HG03159 (cell line): ENCODE data around the gene RP2.

Experiments
- ATAC-seq: cut with Tn5 transposase; IDR thresholded peaks from one replicate; pipeline ENCODE4 v1.9.1; 2021; ENCODE audit warnings: mild to moderate bottlenecking, moderate library complexity; ENCODE audit not compliant: unreplicated experiment

RP2 gene

DNA sequence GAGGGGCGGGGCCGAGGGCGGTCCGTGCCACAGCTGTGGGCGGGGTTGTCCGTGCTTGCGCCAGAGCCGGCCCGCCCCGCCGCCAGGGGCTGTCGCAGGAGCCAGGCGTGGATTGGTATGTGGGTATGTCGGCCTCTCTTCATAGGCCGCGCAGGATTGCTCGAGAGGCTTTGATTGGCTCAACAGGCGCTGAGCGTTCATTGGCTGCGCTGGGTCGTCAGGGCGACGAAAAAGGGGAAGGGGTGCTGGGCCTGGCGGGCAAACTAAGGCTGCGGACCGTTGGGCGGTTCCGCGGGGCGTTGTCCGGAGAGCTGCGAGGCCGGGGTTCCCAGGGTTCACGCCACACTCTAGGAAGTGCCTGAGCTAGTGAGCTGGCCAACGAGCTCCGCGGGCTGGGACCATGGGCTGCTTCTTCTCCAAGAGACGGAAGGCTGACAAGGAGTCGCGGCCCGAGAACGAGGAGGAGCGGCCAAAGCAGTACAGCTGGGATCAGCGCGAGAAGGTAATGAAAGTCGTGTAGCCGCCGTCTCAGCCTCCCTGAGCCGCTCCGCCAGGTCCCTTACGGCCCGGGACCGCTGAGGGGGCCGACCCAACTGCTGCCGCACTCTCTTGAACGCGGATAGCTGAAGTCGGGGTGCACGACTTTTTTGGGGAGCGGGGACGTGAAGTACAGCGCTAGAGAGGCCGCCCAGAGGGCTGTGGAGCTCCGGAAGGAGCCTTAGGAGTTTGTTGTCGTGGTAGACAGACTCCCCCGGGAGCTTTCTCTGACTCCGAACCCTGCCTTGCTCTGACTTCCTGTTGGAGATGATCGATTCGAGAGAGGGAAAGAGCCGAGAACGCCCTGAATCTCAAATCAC, at the start of gene RP2:
Gene RP2, plus strand, starts transcription at position 343 of the 857 bp plus-strand sequence. Its CDS starts 58 bp downstream, at position 401.
- ATAC-seq = peak; percentile 91

DNA sequence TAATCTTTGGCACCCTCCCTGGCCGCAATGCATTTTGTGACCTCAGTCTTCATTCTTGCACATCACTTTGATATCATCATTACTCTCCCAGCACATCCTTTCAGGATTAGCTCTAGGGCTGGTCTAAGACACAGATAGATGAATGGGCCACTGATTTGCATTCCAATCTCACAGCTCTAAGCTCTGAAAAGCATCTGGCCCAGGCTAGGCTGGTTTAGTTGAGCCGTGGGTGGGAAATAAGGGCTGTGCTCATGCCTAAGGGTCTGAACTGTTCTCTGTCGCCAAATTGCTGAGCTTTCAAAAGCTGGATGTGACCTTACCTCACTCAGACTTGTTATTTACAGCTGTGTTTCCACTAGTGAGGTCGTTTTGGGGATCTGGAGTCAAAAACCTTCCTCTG, 47.9 kb upstream of the RP2 start:
- no peak for ATAC-seq

GRCh38 chrX:46791927-46792809, 44.7 kb upstream of the RP2 start:
- ATAC-seq = peak; percentile 69

GRCh38 chrX:46792810-46793188, 44.0 kb upstream of the RP2 start:
- no peak for ATAC-seq

DNA sequence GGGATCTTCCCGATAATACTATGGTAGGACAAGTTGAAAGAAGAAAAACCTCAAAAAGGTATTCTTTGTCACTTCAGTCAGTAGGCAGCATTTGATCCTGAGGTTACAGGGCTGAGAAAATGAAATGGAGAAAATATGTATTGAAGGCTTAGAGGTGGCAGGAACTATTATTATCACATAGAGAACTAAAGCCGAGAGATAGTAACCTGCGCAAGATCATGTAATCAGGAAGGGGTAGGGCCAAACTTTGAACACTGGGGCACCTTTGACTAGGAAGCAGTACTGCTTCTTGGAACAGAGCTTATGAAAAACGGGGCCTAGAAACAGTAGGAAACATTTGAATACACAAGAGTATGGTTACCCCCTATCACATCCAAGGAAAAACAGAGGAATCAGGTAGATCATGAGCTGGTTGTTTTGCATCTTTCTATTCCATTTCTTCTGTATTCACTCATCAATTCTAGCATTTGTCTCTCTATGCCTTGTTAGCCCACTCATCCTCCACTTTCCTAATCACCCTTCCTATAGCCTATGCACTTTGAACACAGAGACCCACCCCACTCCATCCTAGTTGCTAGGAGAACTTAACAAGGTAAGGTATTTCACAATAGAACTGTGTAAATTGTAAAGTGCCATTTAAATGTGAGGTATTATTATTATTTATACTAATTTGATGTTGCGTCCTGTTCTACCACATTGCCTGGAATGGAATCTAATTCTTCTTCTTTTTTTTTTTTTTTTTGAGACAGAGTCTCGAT, 43.3 kb upstream of the RP2 start:
- no peak for ATAC-seq

GRCh38 chrX:46796574-46797191, 40.2 kb upstream of the RP2 start:
- ATAC-seq = peak; percentile 44

GRCh38 chrX:46803140-46803539, 33.7 kb upstream of the RP2 start:
- no peak for ATAC-seq

DNA sequence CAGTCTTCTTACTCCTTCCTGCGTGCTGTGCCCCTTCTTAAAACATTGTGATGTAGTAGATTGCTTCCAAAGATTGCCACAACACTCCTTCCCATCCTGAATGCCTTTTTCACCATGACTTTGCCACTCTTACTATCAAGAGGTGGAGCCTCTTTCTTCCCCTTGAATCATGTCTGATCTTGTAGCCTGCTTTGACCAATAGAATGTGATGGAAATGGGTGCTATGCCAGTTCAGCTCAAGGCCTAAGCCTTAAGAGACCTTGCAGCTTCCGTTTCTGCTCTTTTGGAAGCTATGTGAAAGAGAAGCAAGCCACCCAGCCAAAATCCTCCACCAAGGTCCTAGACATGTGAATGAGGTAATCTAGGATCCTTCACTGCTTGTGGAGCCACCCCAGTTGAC, 31.6 kb upstream of the RP2 start:
- ATAC-seq = no peak

- ATAC-seq = no peak
These were observed 25.7 kb upstream of the RP2 start for GRCh38 chrX:46811121-46811520.

DNA sequence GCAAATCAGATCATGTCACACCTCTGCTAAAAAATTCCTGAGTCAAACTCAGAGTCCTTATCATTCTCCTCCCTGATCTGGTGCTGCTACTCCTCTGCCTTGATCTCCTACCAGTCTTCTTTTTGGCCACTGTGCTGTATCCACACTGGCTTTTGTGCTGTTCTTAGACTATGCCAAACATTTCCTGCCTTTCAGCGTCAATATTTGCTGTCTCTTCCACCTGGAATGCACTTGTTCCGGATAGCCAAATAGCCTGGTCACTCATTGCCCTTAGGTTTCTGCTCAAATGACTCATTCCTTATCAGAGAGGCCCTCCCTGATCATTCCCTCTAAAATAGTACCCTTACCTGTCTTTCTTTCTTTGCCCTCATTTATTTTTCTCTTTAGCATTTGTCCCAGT, 24.4 kb upstream of the RP2 start:
- ATAC-seq = no peak

DNA sequence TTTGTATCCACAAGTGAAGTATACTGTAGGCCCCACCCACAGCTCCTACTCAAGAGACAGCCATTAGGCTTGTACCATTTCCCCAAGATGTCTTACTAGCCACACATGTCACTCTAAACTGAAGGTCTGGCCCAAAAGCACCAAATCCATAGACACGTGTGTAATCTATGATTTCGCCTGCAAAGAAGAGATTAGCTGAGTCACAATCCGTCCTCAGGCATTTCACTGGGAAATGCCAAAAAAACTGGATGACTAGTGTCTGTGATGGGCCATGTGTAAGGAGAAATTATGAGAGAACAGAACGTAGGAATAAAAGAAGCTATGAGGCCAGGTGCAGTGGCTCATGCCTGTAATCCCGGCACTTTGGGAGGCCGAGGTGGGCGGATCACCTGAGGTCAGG, 21.9 kb upstream of the RP2 start:
- no peak for ATAC-seq

DNA sequence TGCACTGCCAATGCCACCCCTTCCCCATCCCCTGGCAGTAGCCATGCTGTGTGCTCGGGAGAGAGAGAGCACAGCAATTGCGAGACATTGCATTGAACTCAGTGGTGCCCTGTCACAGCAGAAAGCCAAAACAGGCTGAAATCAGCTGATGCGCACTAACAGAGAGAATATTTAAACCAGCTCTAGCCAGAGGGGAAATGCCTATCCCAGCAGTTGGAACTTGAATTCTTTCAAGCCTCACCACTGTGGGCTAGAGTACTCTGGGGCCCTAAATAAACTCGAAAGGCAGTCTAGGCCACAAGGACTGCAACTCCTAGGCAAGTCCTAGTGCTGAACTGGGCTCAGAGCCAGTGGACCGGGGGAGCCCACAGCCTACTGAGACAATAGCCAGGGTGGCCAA, 17.7 kb upstream of the RP2 start:
- no peak for ATAC-seq

- no peak for ATAC-seq
These were observed 16.3 kb upstream of the RP2 start for GRCh38 chrX:46820391-46821100.

DNA sequence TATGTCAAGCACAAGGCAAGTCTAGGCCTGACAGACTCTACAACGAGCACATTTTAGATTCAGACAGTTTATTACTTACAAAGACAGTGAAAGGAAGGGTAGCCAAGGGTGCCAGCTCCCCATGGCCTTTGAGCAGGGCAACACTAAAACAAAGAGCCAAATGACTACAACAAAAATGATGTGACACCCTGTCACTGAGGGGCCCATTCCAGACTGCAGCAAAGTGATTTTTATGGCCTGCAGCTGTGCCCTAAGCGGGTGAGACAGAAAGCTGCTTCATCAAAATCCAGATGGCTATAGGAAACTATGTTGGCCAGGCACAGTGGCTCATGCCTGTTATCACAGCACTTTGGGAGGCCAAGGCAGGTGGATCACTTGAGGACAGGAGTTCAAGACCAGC, 13.4 kb upstream of the RP2 start:
- no peak for ATAC-seq

- ATAC-seq = no peak
These were observed 5.0 kb upstream of the RP2 start for GRCh38 chrX:46831765-46832327.

DNA sequence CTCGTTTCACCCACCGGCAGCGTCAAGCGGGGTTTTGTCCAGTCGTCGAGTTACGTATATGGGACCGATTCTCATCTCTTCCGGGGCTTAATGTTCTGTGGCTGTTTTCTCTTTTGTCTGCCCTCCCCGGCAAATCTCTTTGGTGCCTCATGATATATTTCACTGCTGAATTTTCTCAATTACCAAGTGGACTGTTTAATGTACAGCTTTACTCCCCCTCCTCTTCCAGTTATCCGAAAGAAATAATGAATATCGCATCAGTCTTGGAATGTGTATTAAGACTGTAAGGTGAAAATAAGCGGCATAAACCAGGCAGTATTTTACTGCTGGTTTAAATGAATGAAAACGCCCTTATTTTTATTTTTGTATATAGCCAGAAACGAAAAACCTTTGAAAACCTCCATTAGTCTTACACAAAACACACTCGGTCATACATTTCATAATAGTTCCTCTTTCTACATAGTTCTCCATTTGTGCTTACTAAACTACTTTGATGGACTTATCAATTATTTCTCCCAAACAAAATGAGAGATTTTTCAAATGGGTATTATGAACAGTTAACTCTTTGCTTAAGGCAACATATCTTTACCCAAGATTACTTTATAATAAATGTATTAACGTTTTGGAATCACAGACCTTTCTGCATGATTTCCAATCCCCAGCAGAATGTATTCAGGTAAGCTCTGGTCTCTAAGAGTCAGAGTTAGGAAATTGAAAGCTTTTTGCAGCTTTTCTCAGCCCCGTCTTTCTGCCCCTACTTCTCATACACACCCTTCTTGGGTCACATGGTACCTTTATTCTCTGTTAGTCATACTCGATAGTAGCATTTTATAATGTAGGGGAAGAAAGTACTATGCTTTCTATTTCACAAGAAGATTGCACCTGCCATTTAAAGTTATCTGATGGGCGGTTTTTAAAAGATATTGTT, 979 bp downstream of the RP2 start:
- no peak for ATAC-seq

GRCh38 chrX:46838486-46838870, 1.6 kb downstream of the RP2 start:
- ATAC-seq = no peak

DNA sequence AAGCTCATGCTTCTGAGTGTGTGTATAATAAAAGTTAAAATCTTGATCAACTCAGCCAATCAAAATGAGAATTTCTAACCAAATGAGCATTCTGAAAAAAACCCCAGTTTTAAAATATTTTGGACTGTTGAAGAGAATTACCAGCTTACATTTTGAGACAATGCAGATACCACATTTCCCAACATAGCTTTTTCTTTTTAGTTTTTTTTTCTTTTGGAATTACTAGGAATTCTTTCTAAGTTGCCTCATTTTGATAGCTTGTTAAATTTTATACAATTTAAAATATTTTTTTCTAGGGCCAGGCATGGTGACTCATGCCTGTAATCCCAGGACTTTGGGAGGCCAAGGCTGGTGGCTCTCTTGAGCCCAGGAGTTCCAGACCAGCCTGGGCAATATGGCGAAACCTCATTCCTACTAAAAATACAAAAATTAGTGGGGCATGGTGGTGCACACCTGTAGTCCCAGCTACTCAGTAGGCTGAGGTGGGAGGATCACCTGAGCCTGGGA, 2.2 kb downstream of the RP2 start:
- ATAC-seq = no peak

DNA sequence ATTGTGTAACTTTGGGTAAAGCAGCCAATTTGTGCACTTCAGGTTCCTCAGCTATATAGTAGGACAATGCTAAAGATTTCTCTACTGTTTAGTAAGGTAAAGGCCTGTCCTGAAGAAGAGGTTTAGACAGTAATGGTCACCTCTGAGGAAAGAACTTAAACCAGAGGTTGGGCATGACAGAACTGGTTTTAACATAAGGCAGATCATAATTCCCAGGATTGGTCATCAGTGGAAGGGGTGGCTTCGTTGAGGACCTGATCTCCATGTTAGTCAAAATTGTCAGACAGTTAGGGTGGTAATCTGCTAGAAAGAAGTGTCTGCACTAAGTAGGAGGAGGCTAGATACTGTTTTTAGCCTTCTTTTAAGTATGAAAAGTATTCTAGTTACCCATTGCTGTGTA, 4.1 kb downstream of the RP2 start:
- no peak for ATAC-seq
